B cell (primary cell): ENCODE data around the gene PPP1R9A. TPM values are rescaled to one million over a fixed set of nuclear protein-coding genes. Genes with fewer than 3 reads are reported as not detected.

ENCODE experiments used
- ATAC-seq: fragments of 200-7000 bp; cut with Tn5 transposase; one replicate; pipeline ENCODE4 v1.10.0; 2021; ENCODE audit warnings: low read depth, mild to moderate bottlenecking, moderate number of reproducible peaks, moderate library complexity
- CTCF ChIA-PET: fragments of 350-600 bp; sonication (Branson Sonifier 250); formaldehyde crosslinking; loops from one replicate; lab custom pipeline; 2021; ENCODE audit warnings: antibody characterized with exemption, inconsistent platforms; lab: Charles Lee
- POLR2A ChIA-PET: fragments of 350-600 bp; sonication (Branson Sonifier 250); formaldehyde crosslinking; loops from one replicate; lab custom pipeline; 2021; ENCODE audit warnings: antibody characterized with exemption; lab: Charles Lee
- DNase-seq: peaks from one replicate; pipeline ENCODE4 v3.0.0; 2013
- H2AFZ ChIP-seq: 2 replicates; pipeline ENCODE4 v1.6.1; 2012; ENCODE audit warnings: mild to moderate bottlenecking, low read depth, low read length; ENCODE audit not compliant: insufficient read depth, poor library complexity, severe bottlenecking
- H3K27ac ChIP-seq, 2 donors: 1 replicate in 1 of 2; 2 replicates in 1 of 2; pipeline ENCODE4 v1.5.1; 2012 to 2013; ENCODE audit warnings: low read length in 2 of 2, mild to moderate bottlenecking in 2 of 2, moderate library complexity in 1 of 2
- H3K27me3 ChIP-seq, 4 experiments: fragments of 200-600 bp in 1 of 4; sonication (generic) in 1 of 4; replicated peaks in 1 of 4; 1 replicate in 2 of 4; 2 replicates in 2 of 4; pipeline versions ENCODE4 v1.6.1 to v1.7.0; 2013 to 2016; ENCODE audit warnings: low read length in 3 of 4, mild to moderate bottlenecking in 2 of 4, mixed read lengths in 1 of 4, moderate library complexity in 1 of 4; ENCODE audit not compliant: insufficient read depth in 4 of 4, control insufficient read depth in 3 of 4; ENCODE audit errors: control extremely low read depth in 1 of 4
- H3K36me3 ChIP-seq, 2 experiments: replicated peaks in 1 of 2; 1 replicate in 1 of 2; 2 replicates in 1 of 2; pipeline versions ENCODE4 v1.6.1 to v1.7.1; 2013; ENCODE audit warnings: low read length in 1 of 2; ENCODE audit not compliant: insufficient read depth in 2 of 2, control insufficient read depth in 1 of 2; ENCODE audit errors: control extremely low read depth in 1 of 2, extremely low read depth in 1 of 2
- H3K4me1 ChIP-seq, 2 donors: fragments of 200-600 bp in 1 of 2; sonication (generic) in 1 of 2; 1 replicate in 1 of 2; 2 replicates in 1 of 2; pipeline versions ENCODE4 v1.5.1 to v1.6.1; 2013 to 2017; ENCODE audit warnings: low read length in 2 of 2; ENCODE audit not compliant: control insufficient read depth in 2 of 2, insufficient read depth in 2 of 2
- H3K4me2 ChIP-seq: replicated peaks from 2 replicates; pipeline ENCODE3; 2012; ENCODE audit warnings: mild to moderate bottlenecking, low read depth, low read length; ENCODE audit not compliant: poor library complexity, severe bottlenecking
- H3K4me3 ChIP-seq, 5 experiments: fragments of 200-600 bp in 1 of 5; sonication (generic) in 1 of 5; 1 replicate in 3 of 5; 2 replicates in 2 of 5; pipeline versions ENCODE4 v1.5.1 to v1.7.0; 2011 to 2016; ENCODE audit warnings: low read length in 4 of 5, mild to moderate bottlenecking in 4 of 5, low read depth in 2 of 5, control low read depth in 1 of 5, moderate library complexity in 1 of 5; ENCODE audit not compliant: insufficient read depth in 1 of 5; ENCODE audit errors: control extremely low read depth in 1 of 5, extremely low read depth in 1 of 5
- H3K79me2 ChIP-seq: fragments of 200-600 bp; sonication (generic); one replicate; pipeline ENCODE4 v1.6.0; 2016; ENCODE audit warnings: low read length; ENCODE audit not compliant: control insufficient read depth, insufficient read depth
- H3K9ac ChIP-seq: fragments of 200-600 bp; sonication (generic); 2 replicates; pipeline ENCODE4 v1.6.1; 2017; ENCODE audit warnings: mild to moderate bottlenecking, low read length, moderate library complexity
- H3K9me3 ChIP-seq, 3 donors: one replicate each; pipeline versions ENCODE4 v1.6.1 to v1.7.1; 2013; ENCODE audit warnings: low read length in 2 of 3; ENCODE audit not compliant: control insufficient read depth in 2 of 3, insufficient read depth in 1 of 3; ENCODE audit errors: control extremely low read depth in 1 of 3
- H4K20me1 ChIP-seq: 2 replicates; pipeline ENCODE4 v1.6.0; 2012; ENCODE audit warnings: mild to moderate bottlenecking, low read length; ENCODE audit not compliant: insufficient read depth, control insufficient read depth, poor library complexity, severe bottlenecking
- H3K27ac Mint-ChIP-seq: one replicate; pipeline ENCODE4 v1.8.0; 2021; ENCODE audit warnings: mixed read lengths
- H3K27me3 Mint-ChIP-seq: one replicate; pipeline ENCODE4 v1.8.0; 2021; ENCODE audit warnings: mixed read lengths
- H3K4me1 Mint-ChIP-seq: one replicate; pipeline ENCODE4 v1.8.0; 2021; ENCODE audit warnings: mixed read lengths
- H3K4me3 Mint-ChIP-seq: one replicate; pipeline ENCODE4 v1.8.0; 2021; ENCODE audit warnings: mixed read lengths
- H3K9me3 Mint-ChIP-seq: one replicate; pipeline ENCODE4 v1.8.0; 2022; ENCODE audit warnings: mixed read lengths; ENCODE audit not compliant: insufficient read depth
- EZH2 ChIP-seq: IDR thresholded peaks from 2 replicates; pipeline ENCODE4 v1.6.1; 2012; ENCODE audit warnings: borderline replicate concordance, low read depth, mild to moderate bottlenecking, moderate library complexity, low read length; ENCODE audit not compliant: insufficient read depth, poor library complexity, severe bottlenecking
- intact Hi-C: fragments of 100-400 bp; cut with micrococcal nuclease; formaldehyde crosslinking; loops from one replicate; pipeline ENCODE4 v1.10.0; 2022
- polyA plus RNA-seq: library from polyadenylated mRNA; depleted of rRNA; stranded (reverse); fragments of >200 nt; gene quantifications from 2 replicates; pipeline ENCODE4 v1.2.3, GENCODE V29; 2012
- total RNA-seq, 2 donors: library from RNA; stranded (reverse); fragments of 120-200 nt in 1 of 2; gene quantifications; 1 replicate in 1 of 2; 2 replicates in 1 of 2; pipeline versions ENCODE4 v1.2.3 to v1.2.4, GENCODE V29; 2013 to 2022
- TF ChIP-seq, protein P1 (sequence below): fragments of 200-600 bp; IDR thresholded peaks from one replicate; pipeline ENCODE4 v1.8.0; 2022; ENCODE audit warnings: antibody characterized with exemption, mild to moderate bottlenecking

Gene PPP1R9A
- total and polyA plus RNA-seq, 2 donors (not counting 1 experiment from before 2014, with no cell fraction given): 1.1 to 4.8 TPM

DNA sequence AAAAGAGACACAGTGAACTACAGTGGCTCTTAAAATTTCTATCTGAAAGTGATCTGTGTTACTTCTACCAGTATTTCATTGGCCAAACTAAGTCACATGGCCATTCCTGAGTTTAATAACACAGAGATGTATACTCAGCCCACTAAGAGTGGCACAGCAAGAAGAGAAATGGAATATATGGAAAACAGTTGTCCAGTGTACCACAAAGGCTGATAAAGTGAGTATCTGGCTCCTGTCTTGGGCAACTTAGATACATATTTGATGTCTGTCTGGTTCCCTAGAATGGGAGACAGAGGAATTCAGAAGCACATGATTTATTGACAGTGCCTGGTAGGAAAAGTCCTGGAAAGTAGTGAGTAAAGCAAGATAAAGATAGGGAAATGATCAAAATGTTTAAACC lies 427.1 kb downstream of the PPP1R9A start:
- DNase-seq: no peak
- no peak for ATAC-seq
- Histone ChIP-seq H3K9ac (no peak overlapping the region), H3K36me3 (no peaks in the 10 kb centered on the region), H3K4me3 (no peak overlapping the region), H3K4me2 (no peak overlapping the region), H3K27ac (no peak overlapping the region), H3K79me2 (no peaks in the 10 kb centered on the region), H2AFZ (no peak overlapping the region), H3K27me3 (no peaks in the 10 kb centered on the region), H4K20me1 (no peaks in the 10 kb centered on the region), H3K9me3 (no peaks in the 10 kb centered on the region), H3K4me1 (peaks cover 0 to 8% of the 10 kb centered on the region in 2 donors)
- TF ChIP-seq, protein P1, sequence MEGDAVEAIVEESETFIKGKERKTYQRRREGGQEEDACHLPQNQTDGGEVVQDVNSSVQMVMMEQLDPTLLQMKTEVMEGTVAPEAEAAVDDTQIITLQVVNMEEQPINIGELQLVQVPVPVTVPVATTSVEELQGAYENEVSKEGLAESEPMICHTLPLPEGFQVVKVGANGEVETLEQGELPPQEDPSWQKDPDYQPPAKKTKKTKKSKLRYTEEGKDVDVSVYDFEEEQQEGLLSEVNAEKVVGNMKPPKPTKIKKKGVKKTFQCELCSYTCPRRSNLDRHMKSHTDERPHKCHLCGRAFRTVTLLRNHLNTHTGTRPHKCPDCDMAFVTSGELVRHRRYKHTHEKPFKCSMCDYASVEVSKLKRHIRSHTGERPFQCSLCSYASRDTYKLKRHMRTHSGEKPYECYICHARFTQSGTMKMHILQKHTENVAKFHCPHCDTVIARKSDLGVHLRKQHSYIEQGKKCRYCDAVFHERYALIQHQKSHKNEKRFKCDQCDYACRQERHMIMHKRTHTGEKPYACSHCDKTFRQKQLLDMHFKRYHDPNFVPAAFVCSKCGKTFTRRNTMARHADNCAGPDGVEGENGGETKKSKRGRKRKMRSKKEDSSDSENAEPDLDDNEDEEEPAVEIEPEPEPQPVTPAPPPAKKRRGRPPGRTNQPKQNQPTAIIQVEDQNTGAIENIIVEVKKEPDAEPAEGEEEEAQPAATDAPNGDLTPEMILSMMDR: no peak
- no peak for TF ChIP-seq EZH2
- intact Hi-C loops: no loop called here
- H3K9me3 Mint-ChIP-seq: no peaks in the 10 kb centered on the region
- ChIA-PET POLR2A (no interaction called here), CTCF (no interaction called here)
- H3K4me3 Mint-ChIP-seq: no peak overlapping the region
- H3K4me1 Mint-ChIP-seq: peaks cover 8% of the 10 kb centered on the region
- no peak overlapping the region for H3K27ac Mint-ChIP-seq
- H3K27me3 Mint-ChIP-seq: no peaks in the 10 kb centered on the region

DNA sequence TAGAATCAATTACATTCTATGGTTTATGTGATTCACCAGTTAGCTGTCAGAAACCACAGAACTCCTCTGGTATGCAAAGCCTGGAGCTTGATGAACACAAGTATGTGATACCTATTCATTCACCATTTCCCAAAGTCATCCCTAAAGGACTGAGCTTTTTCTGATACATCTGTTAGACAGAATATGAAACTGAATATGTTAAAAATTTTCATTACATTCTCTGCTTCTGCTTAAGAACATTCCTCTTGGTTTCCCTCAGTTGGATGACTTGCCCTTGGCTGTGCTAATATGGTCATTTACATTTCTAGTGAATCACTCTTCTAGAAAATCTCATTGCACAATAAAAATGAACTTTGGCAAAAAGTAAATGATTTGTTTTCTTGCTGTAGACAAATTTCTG lies 427.7 kb downstream of the PPP1R9A start:
- no peaks in the 10 kb centered on the region for H3K27me3 ChIP-seq
- Mint-ChIP-seq H3K27me3 (no peaks in the 10 kb centered on the region), H3K4me3 (no peak overlapping the region), H3K9me3 (no peaks in the 10 kb centered on the region), H3K27ac (no peak overlapping the region), H3K4me1 (peaks cover 8% of the 10 kb centered on the region)
- no peak for ATAC-seq
- no peak overlapping the region for H3K4me2 ChIP-seq
- intact Hi-C loops: no loop called here
- no peak overlapping the region for H2AFZ ChIP-seq
- no peak overlapping the region for H3K4me3 ChIP-seq
- peaks cover 0 to 7% of the 10 kb centered on the region in 2 donors for H3K4me1 ChIP-seq
- TF ChIP-seq EZH2: no peak
- TF ChIP-seq, protein P1: no peak
- H3K27ac ChIP-seq: no peak overlapping the region
- no peak for DNase-seq
- no peaks in the 10 kb centered on the region for H3K79me2 ChIP-seq
- CTCF ChIA-PET: no interaction called here
- no peaks in the 10 kb centered on the region for H4K20me1 ChIP-seq
- no peaks in the 10 kb centered on the region for H3K9me3 ChIP-seq
- no peak overlapping the region for H3K9ac ChIP-seq
- H3K36me3 ChIP-seq: no peaks in the 10 kb centered on the region
- POLR2A ChIA-PET: no interaction called here
